HL-60 (cell line): ENCODE results near the gene KCNJ4.

Experiments used
- DNase-seq, 2 experiments: peaks; one replicate each; pipeline ENCODE4 v3.0.0-alpha.2; 2010 to 2020; ENCODE audit warnings: low read depth in 1 of 2, low spot score in 1 of 2
- H3K27ac ChIP-seq: fragments of 250-450 bp; sonication (Bioruptor Pico); replicated peaks from 2 replicates; pipeline ENCODE4 v1.5.1; 2020; ENCODE audit warnings: mild to moderate bottlenecking, moderate library complexity
- H3K27me3 ChIP-seq: fragments of 250-450 bp; sonication (Bioruptor Pico); 2 replicates; pipeline ENCODE4 v1.5.1; 2021; ENCODE audit warnings: mild to moderate bottlenecking, moderate library complexity; ENCODE audit not compliant: insufficient read depth, poor library complexity, severe bottlenecking
- H3K4me3 ChIP-seq: replicated peaks from 2 replicates; pipeline ENCODE4 v1.5.1; 2011; ENCODE audit warnings: mild to moderate bottlenecking, control low read depth, low read length; ENCODE audit not compliant: insufficient read depth
- GABPA ChIP-seq: IDR thresholded peaks from 2 replicates; pipeline ENCODE4 v1.6.1; 2012; ENCODE audit warnings: low read depth
- POLR2AphosphoS5 ChIP-seq: IDR thresholded peaks from 2 replicates; pipeline ENCODE4 v1.6.1; 2012; ENCODE audit warnings: low read depth
- SPI1 ChIP-seq: IDR thresholded peaks from 2 replicates; pipeline ENCODE4 v1.6.1; 2012; ENCODE audit warnings: low read depth, mild to moderate bottlenecking, borderline replicate concordance
- TF ChIP-seq, protein P1 (sequence below): IDR thresholded peaks from 2 replicates; pipeline ENCODE4 v1.6.1; 2012; ENCODE audit warnings: low read depth; ENCODE audit not compliant: insufficient replicate concordance
- TF ChIP-seq, protein P2 (sequence below): IDR thresholded peaks from one replicate; pipeline ENCODE4 v1.5.1; 2011; ENCODE audit warnings: low read length, control low read depth, inconsistent platforms; ENCODE audit not compliant: insufficient read depth

The KCNJ4 gene

DNA sequence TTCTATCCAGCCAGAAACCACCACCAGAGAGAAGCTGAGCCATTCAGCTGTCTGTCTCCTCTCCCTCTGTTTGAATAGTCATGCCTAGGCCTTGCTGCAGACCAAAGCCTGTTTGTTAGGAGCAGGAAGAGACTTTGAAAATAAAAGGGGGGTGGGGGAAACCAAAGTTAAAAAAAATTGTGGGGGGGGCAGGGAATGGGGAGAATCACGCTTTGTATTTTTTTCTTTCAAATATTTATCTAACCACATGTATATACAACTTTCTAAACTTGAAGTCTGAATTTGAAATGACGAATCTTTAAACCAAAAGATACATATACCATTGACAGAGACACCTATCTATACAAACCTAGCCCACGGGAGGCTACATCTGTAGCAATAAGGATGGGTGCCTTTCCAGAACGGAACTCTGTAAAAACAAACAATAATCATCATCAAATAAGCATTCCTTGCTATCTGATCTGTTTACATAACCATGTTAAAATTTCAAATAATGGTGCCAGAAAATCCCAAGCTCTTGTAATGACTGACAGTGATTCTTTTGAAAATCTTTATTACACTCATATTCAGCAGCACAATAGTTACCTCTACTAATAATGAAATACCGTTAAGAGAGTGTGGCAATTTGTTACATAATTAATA, 36.8 kb upstream of the KCNJ4 start:
- TF ChIP-seq, protein P1, sequence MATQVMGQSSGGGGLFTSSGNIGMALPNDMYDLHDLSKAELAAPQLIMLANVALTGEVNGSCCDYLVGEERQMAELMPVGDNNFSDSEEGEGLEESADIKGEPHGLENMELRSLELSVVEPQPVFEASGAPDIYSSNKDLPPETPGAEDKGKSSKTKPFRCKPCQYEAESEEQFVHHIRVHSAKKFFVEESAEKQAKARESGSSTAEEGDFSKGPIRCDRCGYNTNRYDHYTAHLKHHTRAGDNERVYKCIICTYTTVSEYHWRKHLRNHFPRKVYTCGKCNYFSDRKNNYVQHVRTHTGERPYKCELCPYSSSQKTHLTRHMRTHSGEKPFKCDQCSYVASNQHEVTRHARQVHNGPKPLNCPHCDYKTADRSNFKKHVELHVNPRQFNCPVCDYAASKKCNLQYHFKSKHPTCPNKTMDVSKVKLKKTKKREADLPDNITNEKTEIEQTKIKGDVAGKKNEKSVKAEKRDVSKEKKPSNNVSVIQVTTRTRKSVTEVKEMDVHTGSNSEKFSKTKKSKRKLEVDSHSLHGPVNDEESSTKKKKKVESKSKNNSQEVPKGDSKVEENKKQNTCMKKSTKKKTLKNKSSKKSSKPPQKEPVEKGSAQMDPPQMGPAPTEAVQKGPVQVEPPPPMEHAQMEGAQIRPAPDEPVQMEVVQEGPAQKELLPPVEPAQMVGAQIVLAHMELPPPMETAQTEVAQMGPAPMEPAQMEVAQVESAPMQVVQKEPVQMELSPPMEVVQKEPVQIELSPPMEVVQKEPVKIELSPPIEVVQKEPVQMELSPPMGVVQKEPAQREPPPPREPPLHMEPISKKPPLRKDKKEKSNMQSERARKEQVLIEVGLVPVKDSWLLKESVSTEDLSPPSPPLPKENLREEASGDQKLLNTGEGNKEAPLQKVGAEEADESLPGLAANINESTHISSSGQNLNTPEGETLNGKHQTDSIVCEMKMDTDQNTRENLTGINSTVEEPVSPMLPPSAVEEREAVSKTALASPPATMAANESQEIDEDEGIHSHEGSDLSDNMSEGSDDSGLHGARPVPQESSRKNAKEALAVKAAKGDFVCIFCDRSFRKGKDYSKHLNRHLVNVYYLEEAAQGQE = no peak
- TF ChIP-seq GABPA = no peak
- TF ChIP-seq POLR2AphosphoS5 = no peak
- TF ChIP-seq, protein P2, sequence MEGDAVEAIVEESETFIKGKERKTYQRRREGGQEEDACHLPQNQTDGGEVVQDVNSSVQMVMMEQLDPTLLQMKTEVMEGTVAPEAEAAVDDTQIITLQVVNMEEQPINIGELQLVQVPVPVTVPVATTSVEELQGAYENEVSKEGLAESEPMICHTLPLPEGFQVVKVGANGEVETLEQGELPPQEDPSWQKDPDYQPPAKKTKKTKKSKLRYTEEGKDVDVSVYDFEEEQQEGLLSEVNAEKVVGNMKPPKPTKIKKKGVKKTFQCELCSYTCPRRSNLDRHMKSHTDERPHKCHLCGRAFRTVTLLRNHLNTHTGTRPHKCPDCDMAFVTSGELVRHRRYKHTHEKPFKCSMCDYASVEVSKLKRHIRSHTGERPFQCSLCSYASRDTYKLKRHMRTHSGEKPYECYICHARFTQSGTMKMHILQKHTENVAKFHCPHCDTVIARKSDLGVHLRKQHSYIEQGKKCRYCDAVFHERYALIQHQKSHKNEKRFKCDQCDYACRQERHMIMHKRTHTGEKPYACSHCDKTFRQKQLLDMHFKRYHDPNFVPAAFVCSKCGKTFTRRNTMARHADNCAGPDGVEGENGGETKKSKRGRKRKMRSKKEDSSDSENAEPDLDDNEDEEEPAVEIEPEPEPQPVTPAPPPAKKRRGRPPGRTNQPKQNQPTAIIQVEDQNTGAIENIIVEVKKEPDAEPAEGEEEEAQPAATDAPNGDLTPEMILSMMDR = no peak
- no peak for DNase-seq
- H3K27ac ChIP-seq = no peak overlapping the region
- H3K4me3 ChIP-seq = no peak overlapping the region
- H3K27me3 ChIP-seq = no peaks in the 10 kb centered on the region

DNA sequence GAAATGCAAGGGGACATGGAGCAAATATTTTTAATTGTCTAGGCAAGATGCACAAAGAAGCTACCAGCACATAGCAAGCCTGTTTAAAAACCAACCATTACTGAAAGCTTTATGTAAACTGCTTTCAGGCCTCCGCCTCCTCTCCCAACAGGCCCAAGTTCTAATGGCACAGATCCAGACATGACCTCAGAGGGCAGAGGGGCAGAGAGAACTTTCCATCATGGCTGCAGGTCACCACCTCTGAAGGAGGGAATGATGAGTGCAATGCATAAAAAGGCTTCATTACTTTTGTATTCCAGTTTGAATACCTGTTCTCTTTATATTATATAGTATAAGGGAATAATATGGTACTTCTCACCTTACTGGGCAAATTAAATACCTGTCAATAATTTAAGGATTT, 35.9 kb upstream of the KCNJ4 start:
- H3K27me3 ChIP-seq = no peaks in the 10 kb centered on the region
- DNase-seq = no peak
- H3K27ac ChIP-seq = no peak overlapping the region
- TF ChIP-seq SPI1 = no peak
- no peak overlapping the region for H3K4me3 ChIP-seq

DNA sequence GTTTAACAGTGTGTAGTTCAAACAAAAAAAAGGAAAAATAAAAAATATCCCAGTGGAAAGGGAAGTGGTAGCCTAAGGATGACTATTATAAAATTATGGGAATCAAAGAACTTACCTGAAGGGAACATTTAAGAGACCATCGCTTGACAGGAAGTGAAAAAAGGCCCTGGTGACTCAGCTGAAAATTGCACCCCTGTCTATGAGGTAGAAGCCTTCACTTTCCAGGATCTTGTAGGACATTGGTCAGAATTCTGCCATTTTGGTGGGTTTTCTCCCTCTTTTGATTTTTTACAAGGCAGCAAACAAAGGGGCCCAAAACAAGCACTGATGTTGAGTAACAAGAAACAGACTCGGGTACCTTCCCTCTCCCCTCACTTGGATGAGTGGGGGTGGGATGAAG, 35.5 kb upstream of the KCNJ4 start:
- no peak for DNase-seq
- no peak overlapping the region for H3K4me3 ChIP-seq
- no peak for TF ChIP-seq GABPA
- no peak for TF ChIP-seq POLR2AphosphoS5
- TF ChIP-seq SPI1 = no peak
- TF ChIP-seq, protein P2 = no peak
- TF ChIP-seq, protein P1 = no peak
- no peaks in the 10 kb centered on the region for H3K27me3 ChIP-seq
- no peak overlapping the region for H3K27ac ChIP-seq

DNA sequence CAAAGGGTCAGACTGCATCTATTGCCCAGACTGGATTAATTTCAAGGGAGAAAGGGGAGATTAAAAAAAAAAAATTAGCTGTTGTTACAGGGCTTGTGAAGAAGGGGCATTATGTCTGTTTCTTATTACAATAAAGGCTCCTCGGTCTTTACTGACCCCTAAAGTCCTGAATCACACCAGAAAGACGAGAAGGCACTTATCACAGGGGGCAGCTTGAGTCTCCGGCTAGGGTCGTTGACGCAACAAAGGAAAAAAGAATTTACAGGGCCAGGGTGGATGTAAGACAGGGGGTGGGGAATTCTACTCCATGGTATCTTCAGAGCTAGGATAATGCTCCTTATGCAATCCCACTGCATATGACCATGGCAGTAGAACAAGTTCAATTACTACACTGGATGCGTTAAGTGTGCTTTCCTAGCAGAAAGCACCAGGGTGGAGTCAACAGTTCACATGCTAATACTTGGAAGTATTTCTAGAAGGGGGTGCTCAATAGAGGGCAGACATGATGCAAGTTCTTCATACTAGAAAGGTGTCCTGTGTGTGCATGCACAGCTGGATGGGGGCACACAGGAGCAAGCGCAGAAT, 34.7 kb upstream of the KCNJ4 start:
- no peak for DNase-seq
- TF ChIP-seq SPI1 (no peak), POLR2AphosphoS5 (peak; percentile 26; the same call in 1 of the 2 replicates)
- TF ChIP-seq, protein P1 = no peak
- H3K27me3 ChIP-seq = no peaks in the 10 kb centered on the region
- H3K27ac ChIP-seq = no peak overlapping the region
- H3K4me3 ChIP-seq = no peak overlapping the region
